Astrocyte of the spinal cord (primary cell): Measurements from ENCODE around the gene ZBTB20.
A peak's percentile ranks its signal among the peaks of the same experiment; 100 is the strongest.

Experiments
- DNase-seq: peaks from one replicate; pipeline ENCODE4 v3.0.0; 2011; ENCODE audit warnings: low read depth, low spot score
- H3K4me3 ChIP-seq: 2 replicates; pipeline ENCODE4 v1.5.1; 2011; ENCODE audit warnings: low read depth, mild to moderate bottlenecking, low read length, moderate library complexity
- in situ Hi-C: cut with HindIII; loops from 2 replicates; pipeline ENCODE4 v1.10.0; 2017; ENCODE audit warnings: low sequenced_read_pairs
- TF ChIP-seq, protein P1 (sequence below): IDR thresholded peaks from 2 replicates; pipeline ENCODE4 v1.5.1; 2012; ENCODE audit warnings: low read depth, mild to moderate bottlenecking, low read length, inconsistent platforms

ZBTB20 gene

DNA sequence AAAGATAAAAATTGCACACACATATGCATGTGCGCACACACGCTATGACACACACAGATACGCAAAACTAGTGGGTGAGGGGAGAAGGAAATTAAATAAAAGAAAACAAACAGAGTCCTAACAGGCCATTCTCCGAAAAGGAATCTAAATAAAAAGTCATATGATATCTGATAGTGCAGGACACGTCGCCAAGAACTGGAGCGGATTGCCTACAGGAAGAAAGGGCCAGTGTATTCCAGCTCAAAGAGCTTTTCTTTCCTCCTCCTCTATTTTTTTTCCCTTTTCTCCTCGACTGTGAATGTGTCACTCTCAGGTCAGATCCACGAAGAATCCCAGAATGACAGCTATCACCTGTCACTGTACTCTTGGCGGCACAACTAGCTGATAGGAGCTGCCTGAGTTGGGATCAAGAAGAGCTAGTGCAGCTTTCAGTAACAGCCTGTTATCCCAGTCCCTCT is 695.5 kb downstream of the ZBTB20 start:
- H3K4me3 ChIP-seq = no peak overlapping the region
- TF ChIP-seq, protein P1, sequence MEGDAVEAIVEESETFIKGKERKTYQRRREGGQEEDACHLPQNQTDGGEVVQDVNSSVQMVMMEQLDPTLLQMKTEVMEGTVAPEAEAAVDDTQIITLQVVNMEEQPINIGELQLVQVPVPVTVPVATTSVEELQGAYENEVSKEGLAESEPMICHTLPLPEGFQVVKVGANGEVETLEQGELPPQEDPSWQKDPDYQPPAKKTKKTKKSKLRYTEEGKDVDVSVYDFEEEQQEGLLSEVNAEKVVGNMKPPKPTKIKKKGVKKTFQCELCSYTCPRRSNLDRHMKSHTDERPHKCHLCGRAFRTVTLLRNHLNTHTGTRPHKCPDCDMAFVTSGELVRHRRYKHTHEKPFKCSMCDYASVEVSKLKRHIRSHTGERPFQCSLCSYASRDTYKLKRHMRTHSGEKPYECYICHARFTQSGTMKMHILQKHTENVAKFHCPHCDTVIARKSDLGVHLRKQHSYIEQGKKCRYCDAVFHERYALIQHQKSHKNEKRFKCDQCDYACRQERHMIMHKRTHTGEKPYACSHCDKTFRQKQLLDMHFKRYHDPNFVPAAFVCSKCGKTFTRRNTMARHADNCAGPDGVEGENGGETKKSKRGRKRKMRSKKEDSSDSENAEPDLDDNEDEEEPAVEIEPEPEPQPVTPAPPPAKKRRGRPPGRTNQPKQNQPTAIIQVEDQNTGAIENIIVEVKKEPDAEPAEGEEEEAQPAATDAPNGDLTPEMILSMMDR = no peak
- in situ Hi-C loops = no loop called here
- DNase-seq = peak; percentile 44

DNA sequence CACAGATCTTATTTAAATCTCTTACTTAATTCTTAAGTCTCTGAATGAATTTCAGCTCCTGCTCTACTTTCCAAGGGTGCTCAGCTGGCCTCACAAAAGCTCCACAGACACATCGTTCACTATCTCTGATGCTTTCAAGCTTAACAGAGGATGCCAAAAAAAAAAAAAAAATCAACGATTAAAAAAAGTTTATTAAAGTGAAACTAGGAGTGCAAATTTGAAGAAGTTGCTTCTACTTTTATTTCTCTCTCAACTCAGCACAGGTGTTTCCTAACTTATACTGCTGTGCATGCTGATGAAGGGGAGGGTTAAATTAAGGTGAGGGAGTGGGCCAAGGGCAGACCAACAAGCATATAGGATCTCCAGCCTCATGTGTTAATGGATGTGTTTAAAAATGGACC is 696.0 kb downstream of the ZBTB20 start:
- DNase-seq = no peak
- no peak overlapping the region for H3K4me3 ChIP-seq
- TF ChIP-seq, protein P1 = no peak
- in situ Hi-C loops = no loop called here

GRCh38 chr3:114450008-114450596 is 697.0 kb downstream of the ZBTB20 start:
- TF ChIP-seq, protein P1 = no peak
- no peak for DNase-seq
- H3K4me3 ChIP-seq = peak overlapping the region; percentile 20
- in situ Hi-C loops = no loop called here

DNA sequence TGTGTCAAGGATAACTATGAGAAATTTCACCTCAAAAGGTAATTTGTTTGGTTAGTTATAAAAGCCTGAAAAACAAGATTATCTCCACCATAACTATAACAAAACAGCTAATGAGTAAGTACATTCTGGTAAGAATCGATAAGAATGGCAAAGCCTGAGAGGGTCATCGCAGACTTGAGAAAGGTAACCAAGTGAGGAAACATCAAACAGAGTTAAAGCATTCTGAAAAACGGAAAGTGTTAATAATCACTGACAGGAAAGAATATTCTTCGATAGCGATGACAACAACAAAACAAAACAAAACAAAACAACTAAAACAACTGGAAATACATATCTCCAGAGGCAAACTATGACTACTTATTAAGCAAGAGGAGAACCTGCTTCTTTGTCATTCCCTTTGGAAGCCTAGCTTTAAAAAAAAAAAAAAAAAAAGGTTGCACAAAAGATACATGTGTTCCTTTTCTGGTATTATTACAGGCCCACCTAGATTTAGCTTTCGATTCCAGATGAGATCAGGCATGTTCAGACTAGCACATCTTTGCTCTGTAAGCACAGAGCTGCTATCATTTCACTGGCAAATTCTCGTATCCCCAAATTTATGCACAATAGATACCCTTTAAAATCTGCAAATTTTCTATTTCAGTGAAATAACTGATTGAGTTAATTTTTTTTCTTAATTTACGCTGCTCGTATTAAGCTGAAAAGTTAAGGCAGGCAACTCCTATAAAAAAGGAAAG is 697.6 kb downstream of the ZBTB20 start:
- DNase-seq = peak; percentile 44
- TF ChIP-seq, protein P1 = no peak
- in situ Hi-C loops = no loop called here

DNA sequence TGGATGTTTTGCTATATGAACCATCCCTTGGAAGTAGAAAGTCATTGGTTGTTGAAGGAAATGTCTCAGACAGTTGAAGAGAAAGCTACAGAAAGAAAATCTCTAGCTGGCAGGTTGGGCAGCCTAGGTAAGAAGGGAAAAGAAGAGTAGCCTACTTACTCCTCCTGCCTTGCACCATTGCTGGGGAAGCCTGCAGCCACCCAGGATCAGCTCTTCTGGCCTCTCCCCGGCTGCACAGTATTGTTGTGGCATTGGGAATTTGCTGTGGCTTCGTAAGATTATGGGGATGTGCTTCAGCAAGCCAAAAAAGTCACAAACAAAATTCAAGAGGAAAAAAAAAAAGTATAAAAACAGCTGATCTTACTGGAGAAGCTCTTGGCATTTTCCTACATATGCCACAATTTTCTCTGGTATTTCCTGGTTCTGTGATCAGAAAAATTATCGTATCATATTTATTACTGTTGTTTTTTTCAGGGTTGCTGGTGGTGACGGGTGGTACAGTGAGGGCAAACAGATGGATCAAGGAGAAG is 699.1 kb downstream of the ZBTB20 start:
- H3K4me3 ChIP-seq = no peak overlapping the region
- TF ChIP-seq, protein P1 = no peak
- in situ Hi-C loops = no loop called here
- DNase-seq = no peak

More for the DNA sequence above, 697.6 kb downstream of the ZBTB20 start:
- H3K4me3 ChIP-seq = peak overlapping the region; percentile 20

DNA sequence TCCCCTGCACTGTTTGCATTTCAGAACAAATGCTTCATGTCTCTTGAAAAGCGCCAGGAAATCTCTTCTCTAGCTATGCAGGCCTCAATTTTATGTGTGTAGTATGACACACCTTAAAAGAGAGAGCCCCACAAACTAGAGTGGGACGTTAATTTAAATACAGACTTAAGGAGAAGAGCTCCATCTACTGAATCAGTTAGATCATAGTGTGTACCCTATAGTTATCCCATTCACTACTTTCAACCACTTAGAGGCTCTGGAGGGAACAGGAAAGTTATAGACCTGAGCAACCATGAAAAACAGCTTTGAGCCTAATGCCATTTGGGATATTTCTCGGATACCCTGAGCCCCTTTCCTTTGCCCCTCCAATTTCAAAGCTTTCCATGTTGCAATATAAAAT is 699.5 kb downstream of the ZBTB20 start:
- TF ChIP-seq, protein P1 = no peak
- in situ Hi-C loops = no loop called here
- DNase-seq = no peak
- no peak overlapping the region for H3K4me3 ChIP-seq
